HepG2 (cell line): Measurements from ENCODE around the gene CFAP73. TPM values are rescaled to one million over a fixed set of nuclear protein-coding genes. Genes with fewer than 3 reads are reported as not detected.

Experiments used
- ATAC-seq: fragments of 200-7000 bp; cut with Tn5 transposase; 3 replicates; pipeline ENCODE4 v1.9.1; 2020; ENCODE audit warnings: mild to moderate bottlenecking, moderate library complexity
- BruUV-seq: library from RNA; stranded (reverse); fragments of 400-500 nt; replicated peaks from 2 replicates; lab custom pipeline; 2021; lab: Mats Ljungman, UMichigan
- CTCF ChIA-PET: fragments of 300-600 bp; formaldehyde crosslinking; extraction: SDS; loops from one replicate; lab custom pipeline; 2021; ENCODE audit warnings: low total read pairs, inconsistent platforms, low intra/inter-chr PET ratio; lab: Yijun Ruan, JAX
- POLR2A ChIA-PET: fragments of 350-600 bp; sonication (Branson Sonifier 250); formaldehyde crosslinking; loops from one replicate; lab custom pipeline; 2020; ENCODE audit warnings: antibody characterized with exemption, inconsistent platforms; lab: Yijun Ruan, JAX
- DNase-seq: peaks from one replicate; pipeline ENCODE4 v3.0.0-alpha.2; 2015; ENCODE audit warnings: low spot score
- FAIRE-seq: peaks from 3 replicates; lab custom pipeline; 2011; peaks lifted over from hg19 to GRCh38; lab: Jason Lieb, UNC
- H2AFZ ChIP-seq: one replicate; pipeline ENCODE4 v1.6.1; 2011; ENCODE audit warnings: low read length, inconsistent platforms
- H3K27ac ChIP-seq: fragments of 300-600 bp; 3 replicates; pipeline ENCODE4 v1.8.0; 2011; ENCODE audit warnings: mixed run types, mild to moderate bottlenecking, mixed read lengths, low read length, inconsistent platforms; ENCODE audit not compliant: insufficient read depth; ENCODE audit errors: extremely low read length
- H3K27me3 ChIP-seq, 2 experiments: fragments of 200-600 bp in 1 of 2; 2 replicates in 1 of 2; 3 replicates in 1 of 2; pipeline versions ENCODE4 v1.6.0 to v1.8.0; 2011; ENCODE audit warnings: low read length in 2 of 2, mild to moderate bottlenecking in 2 of 2, moderate library complexity in 2 of 2, inconsistent platforms in 1 of 2; ENCODE audit not compliant: insufficient read depth in 2 of 2, control insufficient read depth in 1 of 2
- H3K36me3 ChIP-seq, 2 experiments: fragments of 200-600 bp in 1 of 2; replicated peaks in 1 of 2; 2 replicates in 1 of 2; 3 replicates in 1 of 2; pipeline versions ENCODE4 v1.5.1 to v1.8.0; 2011; ENCODE audit warnings: low read length in 2 of 2, inconsistent platforms in 1 of 2; ENCODE audit not compliant: insufficient read depth in 2 of 2, control insufficient read depth in 1 of 2
- H3K4me1 ChIP-seq: 2 replicates; pipeline ENCODE4 v1.5.1; 2012; ENCODE audit warnings: low read length, inconsistent platforms; ENCODE audit not compliant: insufficient read depth
- H3K4me2 ChIP-seq: 2 replicates; pipeline ENCODE4 v1.6.0; 2011; ENCODE audit warnings: low read depth, low read length, inconsistent platforms
- H3K4me3 ChIP-seq, 3 experiments: fragments of 200-600 bp in 1 of 3; sonication (generic), shearing (Covaris generic) in 1 of 3; replicated peaks in 1 of 3; 2 replicates each; pipeline ENCODE4 v1.5.1; 2011 to 2016; ENCODE audit warnings: low read length in 3 of 3, inconsistent platforms in 2 of 3, low read depth in 2 of 3, mild to moderate bottlenecking in 2 of 3, control low read depth in 1 of 3, mixed read lengths in 1 of 3; ENCODE audit not compliant: insufficient read depth in 1 of 3
- H3K79me2 ChIP-seq: one replicate; pipeline ENCODE4 v1.6.1; 2011; ENCODE audit warnings: low read length, inconsistent platforms; ENCODE audit not compliant: insufficient read depth
- H3K9ac ChIP-seq: 2 replicates; pipeline ENCODE4 v1.6.0; 2011; ENCODE audit warnings: mild to moderate bottlenecking, low read depth, low read length, inconsistent platforms; ENCODE audit not compliant: insufficient read depth
- H3K9me3 ChIP-seq: 2 replicates; pipeline ENCODE4 v1.5.1; 2012; ENCODE audit warnings: mild to moderate bottlenecking, low read length
- H4K20me1 ChIP-seq: 2 replicates; pipeline ENCODE4 v1.6.0; 2011; ENCODE audit warnings: inconsistent platforms, mild to moderate bottlenecking, low read length, moderate library complexity; ENCODE audit not compliant: insufficient read depth
- CENPX ChIP-seq: sonication (generic); formaldehyde crosslinking; IDR thresholded peaks from 2 replicates; pipeline ENCODE4 v1.9.0; 2021; ENCODE audit warnings: mild to moderate bottlenecking, missing genetic modification reagents, moderate library complexity
- CTCF ChIP-seq: sonication (generic); formaldehyde crosslinking; IDR thresholded peaks from 2 replicates; pipeline ENCODE4 v1.5.0; 2020; ENCODE audit warnings: mild to moderate bottlenecking, missing genetic modification reagents, moderate library complexity
- HNRNPLL ChIP-seq: fragments of 200-400 bp; formaldehyde crosslinking; IDR thresholded peaks from 2 replicates; pipeline ENCODE4 v1.6.1; 2017; ENCODE audit warnings: mild to moderate bottlenecking, low read depth, low read length; ENCODE audit not compliant: poor library complexity, severe bottlenecking
- HOXA3 ChIP-seq: sonication (generic); formaldehyde crosslinking; IDR thresholded peaks from 2 replicates; pipeline ENCODE4 v1.5.0; 2020; ENCODE audit warnings: missing genetic modification reagents
- HOXA5 ChIP-seq: sonication (generic); formaldehyde crosslinking; IDR thresholded peaks from 2 replicates; pipeline ENCODE4 v1.4.0; 2020; ENCODE audit warnings: missing genetic modification reagents
- KDM5A ChIP-seq: fragments of 200-600 bp; sonication (generic); IDR thresholded peaks from 2 replicates; pipeline ENCODE4 v1.7.0; 2018; ENCODE audit warnings: antibody characterized with exemption, mild to moderate bottlenecking, low read length, borderline replicate concordance
- KMT2B ChIP-seq: IDR thresholded peaks from 2 replicates; pipeline ENCODE4 v1.6.1; 2016; ENCODE audit warnings: missing genetic modification reagents, missing compliant biosample characterization
- MXD4 ChIP-seq: IDR thresholded peaks from 2 replicates; pipeline ENCODE4 v1.6.1; 2016; ENCODE audit warnings: mild to moderate bottlenecking, missing biosample characterization, missing genetic modification reagents
- MZF1 ChIP-seq: sonication (generic); formaldehyde crosslinking; IDR thresholded peaks from 2 replicates; pipeline ENCODE4 v1.8.1; 2023; ENCODE audit warnings: mild to moderate bottlenecking, missing genetic modification reagents, borderline replicate concordance
- NBN ChIP-seq: fragments of 450-650 bp; conservative IDR thresholded peaks from 2 replicates; pipeline ENCODE4 v1.6.1; 2017
- POLR2AphosphoS2 ChIP-seq: IDR thresholded peaks from 2 replicates; pipeline ENCODE4 v1.6.1; 2011; ENCODE audit warnings: low read depth, low read length, improper control_type of control experiment
- REST ChIP-seq, 2 experiments: IDR thresholded peaks; 2 replicates each; pipeline ENCODE4 v1.6.1; 2011 to 2012; ENCODE audit warnings: low read length in 2 of 2, borderline replicate concordance in 1 of 2, low read depth in 1 of 2, mild to moderate bottlenecking in 1 of 2, moderate library complexity in 1 of 2
- ZNF747 ChIP-seq: sonication (generic); formaldehyde crosslinking; IDR thresholded peaks from 2 replicates; pipeline ENCODE4 v1.8.1; 2023; ENCODE audit warnings: missing genetic modification reagents, mild to moderate bottlenecking, borderline replicate concordance
- ZNF800 ChIP-seq: sonication (generic); formaldehyde crosslinking; IDR thresholded peaks from 2 replicates; pipeline ENCODE4 v1.4.0; 2020; ENCODE audit warnings: missing genetic modification reagents
- WGBS: methylation state at CpG from one replicate; pipeline ENCODE4 v1.1.6; 2017; ENCODE audit warnings: low lambda C conversion rate; 5-methylcytosine and 5-hydroxymethylcytosine counted together
- in situ Hi-C: cut with HindIII; loops from 2 replicates; pipeline ENCODE4 v1.10.0; 2017; ENCODE audit warnings: low pct_unique_long_range_greater_than_20kb; ENCODE audit not compliant: extremely low pct_ligation_motif_present
- intact Hi-C: fragments of 100-400 bp; cut with micrococcal nuclease; formaldehyde crosslinking; loops from one replicate; pipeline ENCODE4 v1.10.0; 2022; ENCODE audit not compliant: unreplicated experiment
- polyA plus RNA-seq, 8 experiments: library from polyadenylated mRNA; depleted of rRNA in 3 of 8; stranded (reverse) in 7 of 8; unstranded in 1 of 8; fragments of >200 nt; fragmentation: Illumina TruSeq in 4 of 8; extraction: Trizol in 4 of 8; gene quantifications; 2 replicates each; pipeline versions ENCODE4 v1.2.1 to v1.2.3, GENCODE V29; 2011 to 2016; ENCODE audit warnings: low read depth in 4 of 8, missing spikeins in 1 of 8, mixed read lengths in 1 of 8; ENCODE audit not compliant: insufficient read depth in 1 of 8
- total RNA-seq, 5 experiments: library from RNA; depleted of rRNA; stranded (reverse); fragments of >200 nt; fragmentation: Illumina TruSeq; extraction: Trizol; gene quantifications; 2 replicates each; pipeline ENCODE4 v1.2.3, GENCODE V29; 2016; ENCODE audit warnings: low read depth in 1 of 5

Gene CFAP73
- total and polyA plus RNA-seq, 2 of the 13 experiments (the other 11 are each of a cell fraction or from before 2014, with no cell fraction given), result not detected

GRCh38 chr12:113135178-113136127 is 14.1 kb upstream of the CFAP73 start, which contains the start of gene RASAL1:
RASAL1 (minus strand) TSS chr12:113135761; CDS start chr12:113135462, 299 bp downstream.
- no TSS peak for BruUV-seq
- H3K27ac ChIP-seq, result no peak within 1 kb of the TSS
- no peaks in the 10 kb centered on the region for H3K4me1 ChIP-seq
- no peaks in the 10 kb centered on the region for H3K9me3 ChIP-seq
- ChIA-PET CTCF (no interaction called here), POLR2A (no interaction called here)
- no peak within 1 kb of the TSS; a peak in 1 of 6 replicates for H3K4me3 ChIP-seq
- 15% methylated on average over 16 of the region's 68 CpGs for WGBS
- no peaks in the 10 kb centered on the region for H4K20me1 ChIP-seq
- DNase-seq, result peak; percentile 25
- no peaks in the 10 kb centered on the region for H3K79me2 ChIP-seq
- no peak for FAIRE-seq
- peaks cover 0 to 1% of the 10 kb centered on the region in 2 experiments; a peak in 1 of 5 replicates for H3K27me3 ChIP-seq
- intact Hi-C loops, result no loop called here
- H3K4me2 ChIP-seq, result peak within 1 kb of the TSS; percentile 42; the same call in 1 of the 2 replicates
- H3K36me3 ChIP-seq, result no peaks in the 10 kb centered on the region
- peak; percentile 79 for ATAC-seq
- H2AFZ ChIP-seq, result no peak within 1 kb of the TSS
- in situ Hi-C loops, result no loop called here
- H3K9ac ChIP-seq, result no peak within 1 kb of the TSS
- no peak for TF ChIP-seq POLR2AphosphoS2
- no peak for TF ChIP-seq KMT2B (CRISPR knock-in tag)
- TF ChIP-seq CENPX (CRISPR knock-in tag), result no peak
- TF ChIP-seq HNRNPLL, result peak; percentile 23
- no peak for TF ChIP-seq MZF1 (CRISPR knock-in tag)
- no peak for TF ChIP-seq MXD4 (CRISPR knock-in tag)
- TF ChIP-seq CTCF (CRISPR knock-in tag), result peak; percentile 65
- no peak for TF ChIP-seq KDM5A
- TF ChIP-seq NBN, result no peak
- peak; percentile 50; the same call in 1 of the 2 replicates for TF ChIP-seq ZNF800 (CRISPR knock-in tag)
- no peak for TF ChIP-seq HOXA5 (CRISPR knock-in tag)
- TF ChIP-seq ZNF747 (CRISPR knock-in tag), result no peak
- TF ChIP-seq HOXA3 (CRISPR knock-in tag), result no peak
- TF ChIP-seq REST (IDR thresholded peaks at IDR 0.05; ENCODE audit: borderline replicate concordance in 1 of 2, low read depth in 1 of 2, low read length in 2 of 2), result no peak
